Measurements from ENCODE around the gene HHAT. TPM values are rescaled to one million over a fixed set of nuclear protein-coding genes. Genes with fewer than 3 reads are reported as not detected.
A peak's percentile ranks its signal among the peaks of the same experiment; 100 is the strongest.

Gene HHAT
- total and polyA plus RNA-seq, 9 of the 15 experiments (the other 6 are each of a cell fraction or from before 2014, with no cell fraction given), result 0.07 to 0.16 (median 0.13) TPM; not detected in 1

DNA sequence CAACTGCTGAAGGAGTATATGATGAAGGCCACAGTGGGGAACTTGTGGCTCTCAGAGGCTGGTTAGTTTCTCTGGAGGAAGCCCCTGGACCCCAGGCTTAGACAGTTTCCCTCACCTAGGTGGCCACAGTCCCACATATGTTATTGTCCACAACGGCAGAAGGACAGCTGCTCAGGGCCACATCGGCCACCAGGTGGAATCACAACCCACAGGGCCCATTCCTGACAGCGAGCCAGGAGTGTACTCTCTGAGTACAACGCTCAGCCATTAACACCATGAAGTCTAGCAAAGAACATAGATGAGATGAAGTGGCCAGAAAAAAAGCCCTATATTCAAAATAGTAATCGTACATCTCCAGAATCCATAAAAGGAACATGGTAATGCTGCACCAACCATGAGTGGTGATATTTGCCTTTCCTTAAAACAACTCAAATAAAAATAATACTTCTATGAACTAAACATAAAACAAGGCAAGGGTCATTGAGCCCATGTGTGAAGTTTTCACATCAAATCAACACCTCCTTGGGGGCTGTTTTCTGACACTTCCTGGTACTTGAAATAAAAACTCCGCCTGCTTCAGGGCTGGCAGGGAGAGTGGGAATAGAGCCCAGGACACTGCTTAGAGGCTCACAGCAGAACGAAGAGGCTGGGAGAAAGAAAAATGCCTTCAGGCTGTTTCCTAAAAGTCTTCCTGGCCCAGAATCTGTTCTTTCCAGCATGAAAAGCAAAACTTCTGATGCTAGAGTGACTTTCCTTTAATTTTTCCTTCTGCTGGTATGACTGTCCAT is 383.3 kb downstream of the HHAT start:
- Histone ChIP-seq H3K9ac (ENCODE audit: insufficient read depth in 1 of 2, low read depth in 2 of 2, low read length in 2 of 2) (no peak overlapping the region), H3K4me2 (ENCODE audit: insufficient read depth, low read length) (no peak overlapping the region), H4K20me1 (replicated peaks; ENCODE audit: control insufficient read depth, insufficient read depth, low read length) (no peaks in the 10 kb centered on the region), H3K9me1 (ENCODE audit: control insufficient read depth, insufficient read depth, low read length) (no peaks in the 10 kb centered on the region), H2AFZ (ENCODE audit: low read depth, low read length) (no peak overlapping the region), H3K27me3 (ENCODE audit: control insufficient read depth in 2 of 2, insufficient read depth in 2 of 2, low read length in 2 of 2) (peaks cover 0 to 6% of the 10 kb centered on the region in 2 experiments; a peak in 3 of 5 replicates), H3K36me3 (ENCODE audit: control insufficient read depth, insufficient read depth, low read length) (no peaks in the 10 kb centered on the region), H3K4me3 (no peak overlapping the region), H3K79me2 (ENCODE audit: control insufficient read depth, insufficient read depth, low read length) (no peaks in the 10 kb centered on the region), H3K27ac (ENCODE audit: extremely low read depth, low read depth, low read length) (no peak overlapping the region), H3K9me3 (replicated peaks; ENCODE audit: control insufficient read depth, insufficient read depth, low read depth, low read length) (no peaks in the 10 kb centered on the region), H3K4me1 (replicated peaks in 1 of 2; ENCODE audit: control insufficient read depth in 2 of 2, insufficient read depth in 2 of 2, low read length in 2 of 2) (no peaks in the 10 kb centered on the region)
- ATAC-seq (peak; percentile 75), FAIRE-seq (no peak), DNase-seq (ENCODE audit: extremely low read depth in 1 of 4, low spot score in 3 of 4) (peak in 1 of 4 experiments; percentile 8)
- CTCF ChIA-PET (ENCODE audit: low intra/inter-chr PET ratio), result no interaction called here
- under 1% methylated on average over 7 of the region's 7 CpGs for WGBS (ENCODE audit: insufficient coverage, low coverage, missing lambda C conversion rate)
- TF ChIP-seq, protein P1, sequence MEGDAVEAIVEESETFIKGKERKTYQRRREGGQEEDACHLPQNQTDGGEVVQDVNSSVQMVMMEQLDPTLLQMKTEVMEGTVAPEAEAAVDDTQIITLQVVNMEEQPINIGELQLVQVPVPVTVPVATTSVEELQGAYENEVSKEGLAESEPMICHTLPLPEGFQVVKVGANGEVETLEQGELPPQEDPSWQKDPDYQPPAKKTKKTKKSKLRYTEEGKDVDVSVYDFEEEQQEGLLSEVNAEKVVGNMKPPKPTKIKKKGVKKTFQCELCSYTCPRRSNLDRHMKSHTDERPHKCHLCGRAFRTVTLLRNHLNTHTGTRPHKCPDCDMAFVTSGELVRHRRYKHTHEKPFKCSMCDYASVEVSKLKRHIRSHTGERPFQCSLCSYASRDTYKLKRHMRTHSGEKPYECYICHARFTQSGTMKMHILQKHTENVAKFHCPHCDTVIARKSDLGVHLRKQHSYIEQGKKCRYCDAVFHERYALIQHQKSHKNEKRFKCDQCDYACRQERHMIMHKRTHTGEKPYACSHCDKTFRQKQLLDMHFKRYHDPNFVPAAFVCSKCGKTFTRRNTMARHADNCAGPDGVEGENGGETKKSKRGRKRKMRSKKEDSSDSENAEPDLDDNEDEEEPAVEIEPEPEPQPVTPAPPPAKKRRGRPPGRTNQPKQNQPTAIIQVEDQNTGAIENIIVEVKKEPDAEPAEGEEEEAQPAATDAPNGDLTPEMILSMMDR (IDR thresholded peaks at IDR 0.05 in 2 of 3, conservative IDR thresholded peaks at IDR 0.05 in 1 of 3; ENCODE audit: insufficient read depth in 2 of 3, low read depth in 1 of 3, low read length in 3 of 3), result peak in 2 of 3 experiments; percentile 27 to 29; a peak in 3 of 6 replicates
- TF ChIP-seq, protein P2, sequence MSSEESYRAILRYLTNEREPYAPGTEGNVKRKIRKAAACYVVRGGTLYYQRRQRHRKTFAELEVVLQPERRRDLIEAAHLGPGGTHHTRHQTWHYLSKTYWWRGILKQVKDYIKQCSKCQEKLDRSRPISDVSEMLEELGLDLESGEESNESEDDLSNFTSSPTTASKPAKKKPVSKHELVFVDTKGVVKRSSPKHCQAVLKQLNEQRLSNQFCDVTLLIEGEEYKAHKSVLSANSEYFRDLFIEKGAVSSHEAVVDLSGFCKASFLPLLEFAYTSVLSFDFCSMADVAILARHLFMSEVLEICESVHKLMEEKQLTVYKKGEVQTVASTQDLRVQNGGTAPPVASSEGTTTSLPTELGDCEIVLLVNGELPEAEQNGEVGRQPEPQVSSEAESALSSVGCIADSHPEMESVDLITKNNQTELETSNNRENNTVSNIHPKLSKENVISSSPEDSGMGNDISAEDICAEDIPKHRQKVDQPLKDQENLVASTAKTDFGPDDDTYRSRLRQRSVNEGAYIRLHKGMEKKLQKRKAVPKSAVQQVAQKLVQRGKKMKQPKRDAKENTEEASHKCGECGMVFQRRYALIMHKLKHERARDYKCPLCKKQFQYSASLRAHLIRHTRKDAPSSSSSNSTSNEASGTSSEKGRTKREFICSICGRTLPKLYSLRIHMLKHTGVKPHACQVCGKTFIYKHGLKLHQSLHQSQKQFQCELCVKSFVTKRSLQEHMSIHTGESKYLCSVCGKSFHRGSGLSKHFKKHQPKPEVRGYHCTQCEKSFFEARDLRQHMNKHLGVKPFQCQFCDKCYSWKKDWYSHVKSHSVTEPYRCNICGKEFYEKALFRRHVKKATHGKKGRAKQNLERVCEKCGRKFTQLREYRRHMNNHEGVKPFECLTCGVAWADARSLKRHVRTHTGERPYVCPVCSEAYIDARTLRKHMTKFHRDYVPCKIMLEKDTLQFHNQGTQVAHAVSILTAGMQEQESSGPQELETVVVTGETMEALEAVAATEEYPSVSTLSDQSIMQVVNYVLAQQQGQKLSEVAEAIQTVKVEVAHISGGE (CRISPR knock-in tag; IDR thresholded peaks at IDR 0.05), result no peak
- TF ChIP-seq RAD21 (CRISPR knock-in tag; conservative IDR thresholded peaks at IDR 0.05 in 1 of 2, IDR thresholded peaks at IDR 0.05 in 1 of 2), result peak in 1 of 2 experiments; percentile 24; a peak in 2 of 4 replicates
- intact Hi-C loops (cut with micrococcal nuclease) (loop anchor here (10.0 kb wide), 1 partner anchor 423 kb away; the partner anchor contains the start of gene KCNH1), in situ Hi-C loops (cut with MboI) (no loop called here)
- POLR2A ChIA-PET, result no interaction called here
- no TSS peak for BruUV-seq (replicated peaks)
